ENCODE data around the gene MACROH2A2.
A peak's percentile ranks its signal among the peaks of the same experiment; 100 is the strongest.

MACROH2A2 gene

GRCh38 chr10:70053841-70054288 lies 1.2 kb downstream of the MACROH2A2 start:
- Mint-ChIP-seq H3K36me3 (ENCODE audit: low read depth) (no peaks in the 10 kb centered on the region), H3K27ac (no peak overlapping the region), H3K4me3 (peak overlapping the region; percentile 77), H3K9me3 (no peaks in the 10 kb centered on the region), H3K4me1 (ENCODE audit: low read depth) (peaks cover 16% of the 10 kb centered on the region), H3K27me3 (peaks cover 48% of the 10 kb centered on the region)
- intact Hi-C loops (cut with micrococcal nuclease): no loop called here

GRCh38 chr10:70054902-70055301 lies 2.3 kb downstream of the MACROH2A2 start:
- Mint-ChIP-seq H3K4me1 (ENCODE audit: low read depth) (peaks cover 16% of the 10 kb centered on the region), H3K27me3 (peaks cover 43% of the 10 kb centered on the region), H3K27ac (no peak overlapping the region), H3K36me3 (ENCODE audit: low read depth) (no peaks in the 10 kb centered on the region), H3K4me3 (no peak overlapping the region), H3K9me3 (no peaks in the 10 kb centered on the region)
- intact Hi-C loops (cut with micrococcal nuclease): no loop called here

GRCh38 chr10:70055550-70055949 lies 2.9 kb downstream of the MACROH2A2 start:
- Mint-ChIP-seq H3K4me3 (no peak overlapping the region), H3K27me3 (peaks cover 39% of the 10 kb centered on the region), H3K27ac (no peak overlapping the region), H3K4me1 (ENCODE audit: low read depth) (peaks cover 16% of the 10 kb centered on the region), H3K9me3 (no peaks in the 10 kb centered on the region), H3K36me3 (ENCODE audit: low read depth) (no peaks in the 10 kb centered on the region)
- intact Hi-C loops (cut with micrococcal nuclease): no loop called here

GRCh38 chr10:70057306-70057705 lies 4.7 kb downstream of the MACROH2A2 start:
- Mint-ChIP-seq H3K4me3 (no peak overlapping the region), H3K9me3 (no peaks in the 10 kb centered on the region), H3K27me3 (peaks cover 21% of the 10 kb centered on the region), H3K4me1 (ENCODE audit: low read depth) (peaks cover 14% of the 10 kb centered on the region), H3K36me3 (ENCODE audit: low read depth) (no peaks in the 10 kb centered on the region), H3K27ac (no peak overlapping the region)
- intact Hi-C loops (cut with micrococcal nuclease): no loop called here

GRCh38 chr10:70060389-70060788 lies 7.7 kb downstream of the MACROH2A2 start:
- Mint-ChIP-seq H3K27me3 (no peaks in the 10 kb centered on the region), H3K36me3 (ENCODE audit: low read depth) (no peaks in the 10 kb centered on the region), H3K9me3 (no peaks in the 10 kb centered on the region), H3K27ac (no peak overlapping the region), H3K4me3 (no peak overlapping the region), H3K4me1 (ENCODE audit: low read depth) (no peaks in the 10 kb centered on the region)
- intact Hi-C loops (cut with micrococcal nuclease): no loop called here

- H3K4me3 Mint-ChIP-seq: no peak overlapping the region
- no peaks in the 10 kb centered on the region for H3K9me3 Mint-ChIP-seq
- no peaks in the 10 kb centered on the region for H3K4me1 Mint-ChIP-seq (ENCODE audit: low read depth)
- peaks cover 1% of the 10 kb centered on the region for H3K27me3 Mint-ChIP-seq
- no peak overlapping the region for H3K27ac Mint-ChIP-seq
- H3K36me3 Mint-ChIP-seq (ENCODE audit: low read depth): no peaks in the 10 kb centered on the region
- intact Hi-C loops (cut with micrococcal nuclease): no loop called here
Observed at GRCh38 chr10:70063418-70064098, 10.9 kb downstream of the MACROH2A2 start.

GRCh38 chr10:70064486-70064885 lies 11.8 kb downstream of the MACROH2A2 start:
- H3K27me3 Mint-ChIP-seq: peaks cover 1% of the 10 kb centered on the region

GRCh38 chr10:70066190-70066589 lies 13.5 kb downstream of the MACROH2A2 start:
- intact Hi-C loops (cut with micrococcal nuclease): no loop called here

More at GRCh38 chr10:70064486-70064885, 11.8 kb downstream of the MACROH2A2 start:
- Mint-ChIP-seq H3K36me3 (ENCODE audit: low read depth) (no peaks in the 10 kb centered on the region), H3K4me3 (no peak overlapping the region), H3K4me1 (ENCODE audit: low read depth) (no peaks in the 10 kb centered on the region), H3K9me3 (no peaks in the 10 kb centered on the region), H3K27ac (no peak overlapping the region)
- intact Hi-C loops (cut with micrococcal nuclease): no loop called here

GRCh38 chr10:70067586-70067985 lies 14.9 kb downstream of the MACROH2A2 start:
- no peak overlapping the region for H3K4me3 Mint-ChIP-seq
- peaks cover 1% of the 10 kb centered on the region for H3K27me3 Mint-ChIP-seq
- H3K36me3 Mint-ChIP-seq (ENCODE audit: low read depth): no peaks in the 10 kb centered on the region
- intact Hi-C loops (cut with micrococcal nuclease): no loop called here
- no peaks in the 10 kb centered on the region for H3K9me3 Mint-ChIP-seq
- H3K27ac Mint-ChIP-seq: no peak overlapping the region
- no peaks in the 10 kb centered on the region for H3K4me1 Mint-ChIP-seq (ENCODE audit: low read depth)

More at GRCh38 chr10:70066190-70066589, 13.5 kb downstream of the MACROH2A2 start:
- Mint-ChIP-seq H3K27ac (no peak overlapping the region), H3K36me3 (ENCODE audit: low read depth) (no peaks in the 10 kb centered on the region), H3K4me1 (ENCODE audit: low read depth) (no peaks in the 10 kb centered on the region), H3K4me3 (no peak overlapping the region), H3K9me3 (no peaks in the 10 kb centered on the region), H3K27me3 (peaks cover 1% of the 10 kb centered on the region)

GRCh38 chr10:70068925-70069324 lies 16.3 kb downstream of the MACROH2A2 start:
- Mint-ChIP-seq H3K27ac (no peak overlapping the region), H3K4me3 (no peak overlapping the region), H3K4me1 (ENCODE audit: low read depth) (no peaks in the 10 kb centered on the region), H3K9me3 (no peaks in the 10 kb centered on the region), H3K27me3 (peaks cover 1% of the 10 kb centered on the region), H3K36me3 (ENCODE audit: low read depth) (no peaks in the 10 kb centered on the region)
- intact Hi-C loops (cut with micrococcal nuclease): no loop called here

GRCh38 chr10:70069346-70069745 lies 16.7 kb downstream of the MACROH2A2 start:
- Mint-ChIP-seq H3K27me3 (peaks cover 1% of the 10 kb centered on the region), H3K36me3 (ENCODE audit: low read depth) (no peaks in the 10 kb centered on the region), H3K9me3 (no peaks in the 10 kb centered on the region), H3K27ac (no peak overlapping the region), H3K4me3 (no peak overlapping the region), H3K4me1 (ENCODE audit: low read depth) (no peaks in the 10 kb centered on the region)
- intact Hi-C loops (cut with micrococcal nuclease): no loop called here

GRCh38 chr10:70070834-70071233 lies 18.2 kb downstream of the MACROH2A2 start:
- H3K4me1 Mint-ChIP-seq (ENCODE audit: low read depth): no peaks in the 10 kb centered on the region
- no peaks in the 10 kb centered on the region for H3K36me3 Mint-ChIP-seq (ENCODE audit: low read depth)
- H3K27me3 Mint-ChIP-seq: peaks cover 1% of the 10 kb centered on the region
- no peak overlapping the region for H3K4me3 Mint-ChIP-seq
- intact Hi-C loops (cut with micrococcal nuclease): no loop called here
- H3K27ac Mint-ChIP-seq: no peak overlapping the region
- no peaks in the 10 kb centered on the region for H3K9me3 Mint-ChIP-seq

- Mint-ChIP-seq H3K4me3 (no peak overlapping the region), H3K4me1 (ENCODE audit: low read depth) (no peaks in the 10 kb centered on the region), H3K36me3 (ENCODE audit: low read depth) (no peaks in the 10 kb centered on the region), H3K27ac (no peak overlapping the region), H3K9me3 (no peaks in the 10 kb centered on the region), H3K27me3 (no peaks in the 10 kb centered on the region)
- intact Hi-C loops (cut with micrococcal nuclease): no loop called here
Observed at GRCh38 chr10:70074165-70074564, 21.5 kb downstream of the MACROH2A2 start.

- no peaks in the 10 kb centered on the region for H3K9me3 Mint-ChIP-seq
- H3K4me3 Mint-ChIP-seq: no peak overlapping the region
- H3K4me1 Mint-ChIP-seq (ENCODE audit: low read depth): no peaks in the 10 kb centered on the region
- H3K27ac Mint-ChIP-seq: no peak overlapping the region
- no peaks in the 10 kb centered on the region for H3K36me3 Mint-ChIP-seq (ENCODE audit: low read depth)
- intact Hi-C loops (cut with micrococcal nuclease): no loop called here
- H3K27me3 Mint-ChIP-seq: no peaks in the 10 kb centered on the region
Observed at GRCh38 chr10:70074971-70075370, 22.3 kb downstream of the MACROH2A2 start.

- Mint-ChIP-seq H3K27ac (no peak overlapping the region), H3K4me1 (ENCODE audit: low read depth) (no peaks in the 10 kb centered on the region), H3K9me3 (no peaks in the 10 kb centered on the region), H3K27me3 (no peaks in the 10 kb centered on the region), H3K36me3 (ENCODE audit: low read depth) (no peaks in the 10 kb centered on the region), H3K4me3 (no peak overlapping the region)
- intact Hi-C loops (cut with micrococcal nuclease): no loop called here
Observed at GRCh38 chr10:70078329-70078728, 25.7 kb downstream of the MACROH2A2 start.
